Measurements from ENCODE around the gene MBOAT2.
"Not testable (repeated sequence)": the region's sequence is repeated elsewhere in the genome, so short reads cannot be mapped to it uniquely, and the experiment has no call there.

Gene MBOAT2

DNA sequence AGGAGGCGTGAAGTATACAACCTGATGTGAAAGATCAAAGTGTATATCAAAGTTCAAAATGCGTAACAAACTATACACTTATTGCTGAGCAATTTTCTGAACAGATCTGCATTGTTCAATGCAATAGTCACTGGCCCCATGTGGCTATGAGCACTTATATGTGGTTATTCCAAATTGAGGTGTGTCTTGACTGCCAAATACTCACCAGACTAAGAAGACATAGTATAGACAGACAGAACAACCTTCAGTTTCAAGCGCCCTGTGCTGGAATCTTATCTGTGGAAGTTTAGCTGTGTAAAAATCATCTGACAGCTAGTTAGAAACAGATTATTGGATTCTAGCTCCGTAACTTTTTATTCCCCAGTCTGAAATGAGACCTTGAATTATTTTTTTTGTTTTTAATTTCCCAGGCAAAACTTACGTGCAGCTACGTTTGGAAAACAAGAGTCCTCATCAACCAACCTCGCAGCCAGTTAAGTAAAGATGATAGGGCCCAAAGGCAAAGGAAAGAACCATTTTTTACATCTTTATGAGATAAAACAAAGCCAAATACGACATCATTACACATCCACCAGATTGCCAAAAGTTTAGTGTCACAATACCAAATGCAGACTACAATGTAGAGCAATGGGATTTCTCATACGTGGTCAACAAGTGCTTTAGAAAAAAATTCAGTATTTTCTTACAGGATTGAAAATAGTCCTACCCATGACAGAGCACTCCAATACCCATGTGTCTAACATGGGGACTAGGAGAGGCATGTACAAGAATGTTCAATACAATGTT lies 37.2 kb downstream of the MBOAT2 start:
- no peaks in the 10 kb centered on the region for H3K4me1 Mint-ChIP-seq (ENCODE audit: low read depth)
- H3K27ac Mint-ChIP-seq, result no peak overlapping the region
- H3K36me3 Mint-ChIP-seq (ENCODE audit: low read depth), result no peaks in the 10 kb centered on the region
- no peak for DNase-seq
- no peak overlapping the region for H3K4me3 Mint-ChIP-seq
- peaks cover 11% of the 10 kb centered on the region for H3K27me3 Mint-ChIP-seq
- H3K9me3 Mint-ChIP-seq, result peaks cover 7% of the 10 kb centered on the region

DNA sequence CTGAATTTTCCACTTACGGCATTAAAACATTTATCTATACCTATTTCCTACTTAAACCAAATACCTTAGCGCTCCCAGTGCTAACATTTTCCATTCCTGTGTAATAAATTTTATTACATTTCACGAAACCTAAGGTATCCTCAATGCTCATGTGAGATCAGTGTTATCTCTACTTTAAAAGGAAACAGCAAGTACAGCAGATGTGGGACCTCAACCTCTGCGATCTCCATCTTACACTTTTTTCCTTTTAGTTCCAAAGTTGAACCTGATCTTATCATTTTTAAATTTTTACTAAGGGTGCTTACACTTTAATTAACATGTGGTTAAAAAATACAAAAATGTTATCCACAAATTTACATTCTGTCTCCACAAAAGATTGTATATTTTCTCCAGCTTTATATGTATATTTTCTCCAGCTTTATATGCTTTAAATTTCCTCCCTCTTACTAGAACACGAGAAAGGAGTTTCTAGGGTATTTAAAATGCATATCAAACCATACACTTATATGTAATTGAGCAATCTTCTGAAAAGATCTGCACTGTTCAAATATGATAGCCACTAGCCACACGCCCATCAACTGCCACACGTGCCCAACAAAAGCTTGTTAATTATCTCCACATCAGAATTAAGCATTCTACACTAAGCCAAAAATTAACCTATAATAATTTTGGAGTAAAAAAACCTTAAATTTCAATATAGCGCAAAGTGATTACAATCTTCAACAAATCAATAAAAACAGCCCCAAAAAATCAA lies 38.1 kb downstream of the MBOAT2 start:
- no peak for DNase-seq
- Mint-ChIP-seq H3K27me3 (peaks cover 11% of the 10 kb centered on the region), H3K36me3 (ENCODE audit: low read depth) (no peaks in the 10 kb centered on the region), H3K9me3 (peaks cover 7% of the 10 kb centered on the region), H3K27ac (no peak overlapping the region), H3K4me1 (ENCODE audit: low read depth) (no peaks in the 10 kb centered on the region), H3K4me3 (no peak overlapping the region)

DNA sequence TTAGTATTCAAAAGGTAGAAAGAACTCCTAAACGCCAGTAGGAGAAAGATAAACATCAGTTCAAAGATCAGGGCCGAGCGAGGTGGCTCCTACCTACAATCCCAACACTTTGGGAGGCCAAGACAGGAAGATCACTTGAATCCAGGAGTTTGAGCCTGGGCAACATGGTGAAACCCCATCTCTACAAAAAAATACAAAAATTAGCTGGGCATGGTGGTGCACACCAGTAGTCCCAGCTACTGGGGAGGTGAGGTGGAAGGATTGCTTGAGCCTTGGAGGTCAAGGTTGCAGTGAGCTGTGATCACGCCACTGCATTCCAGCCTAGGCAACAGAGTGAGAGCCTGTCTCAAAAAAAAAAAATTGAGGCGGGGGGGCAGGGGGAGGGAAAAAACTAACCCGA lies 40.6 kb downstream of the MBOAT2 start:
- no peak overlapping the region for H3K4me3 Mint-ChIP-seq
- no peak for DNase-seq
- no peaks in the 10 kb centered on the region for H3K9me3 Mint-ChIP-seq
- no peaks in the 10 kb centered on the region for H3K4me1 Mint-ChIP-seq (ENCODE audit: low read depth)
- H3K27me3 Mint-ChIP-seq, result peaks cover 5% of the 10 kb centered on the region
- no peaks in the 10 kb centered on the region for H3K36me3 Mint-ChIP-seq (ENCODE audit: low read depth)
- H3K27ac Mint-ChIP-seq, result no peak overlapping the region

DNA sequence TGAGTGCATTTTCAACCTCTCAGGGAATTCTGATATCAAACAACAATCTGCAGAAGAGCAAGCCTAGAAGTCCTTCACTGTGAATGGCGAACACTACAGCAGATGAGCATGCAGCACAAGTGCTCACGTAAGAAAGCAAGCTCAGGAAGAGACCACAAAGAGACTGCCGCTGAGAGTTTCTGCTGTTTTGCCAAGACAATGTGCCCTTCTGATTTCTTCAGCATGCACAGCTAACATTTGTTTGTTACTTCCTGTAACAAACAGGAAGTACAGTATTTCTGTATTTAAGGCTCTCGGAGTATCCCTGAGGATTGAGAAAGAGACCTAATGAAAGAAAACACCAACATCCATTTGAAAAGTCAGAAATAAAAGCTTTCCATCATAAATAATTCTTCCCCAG lies 45.9 kb downstream of the MBOAT2 start:
- no peak for DNase-seq
- Mint-ChIP-seq H3K27ac (no peak overlapping the region), H3K9me3 (peaks cover 18% of the 10 kb centered on the region)

DNA sequence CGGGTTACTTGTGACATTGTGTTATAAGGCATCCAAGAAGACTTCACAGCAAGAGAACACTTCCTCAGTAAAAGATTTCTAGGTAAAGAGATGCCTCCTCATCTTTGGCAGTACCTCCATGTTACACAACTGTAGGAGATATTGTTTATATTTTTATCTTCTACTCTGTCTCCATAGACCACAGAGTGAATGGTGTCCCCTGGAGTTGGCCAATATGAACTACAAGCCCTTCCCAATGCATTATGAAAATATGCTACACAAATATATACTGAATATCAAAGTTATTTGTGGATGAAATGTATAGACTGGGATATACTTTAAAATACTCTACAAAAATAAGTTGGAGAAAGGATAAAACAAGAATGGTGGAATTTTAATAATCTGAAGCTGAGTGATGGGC lies 46.7 kb downstream of the MBOAT2 start:
- peaks cover 3% of the 10 kb centered on the region for H3K36me3 Mint-ChIP-seq (ENCODE audit: low read depth)
- DNase-seq, result no peak
- no peak overlapping the region for H3K27ac Mint-ChIP-seq
- H3K27me3 Mint-ChIP-seq, result peaks cover 13% of the 10 kb centered on the region
- H3K9me3 Mint-ChIP-seq, result peaks cover 25% of the 10 kb centered on the region
- H3K4me1 Mint-ChIP-seq (ENCODE audit: low read depth), result no peaks in the 10 kb centered on the region
- H3K4me3 Mint-ChIP-seq, result no peak overlapping the region

More for the DNA sequence above, 45.9 kb downstream of the MBOAT2 start:
- Mint-ChIP-seq H3K27me3 (peaks cover 5% of the 10 kb centered on the region), H3K4me1 (ENCODE audit: low read depth) (no peaks in the 10 kb centered on the region), H3K36me3 (ENCODE audit: low read depth) (peaks cover 3% of the 10 kb centered on the region), H3K4me3 (no peak overlapping the region)

DNA sequence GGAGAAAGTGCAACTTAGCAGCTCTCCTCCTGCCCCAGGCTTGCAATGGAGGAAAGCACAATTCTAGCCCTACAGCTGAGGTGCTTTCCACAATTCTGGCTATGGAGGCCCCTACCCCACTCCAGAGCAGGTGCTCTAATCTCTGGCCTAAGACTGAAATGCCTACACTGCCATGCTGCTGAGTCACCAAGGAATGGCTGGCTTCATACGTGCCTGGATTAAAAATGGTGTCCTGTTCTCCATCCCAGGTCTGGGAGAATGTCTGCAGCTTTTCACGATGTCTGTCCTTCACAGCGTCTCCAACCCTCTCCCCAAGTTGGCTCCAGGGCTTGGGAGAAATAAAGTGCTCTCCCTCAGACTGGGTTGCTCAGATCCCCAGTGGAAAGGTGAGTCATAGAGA lies 48.5 kb downstream of the MBOAT2 start:
- Mint-ChIP-seq H3K36me3 (ENCODE audit: low read depth) (peaks cover 3% of the 10 kb centered on the region), H3K9me3 (peaks cover 29% of the 10 kb centered on the region), H3K4me1 (ENCODE audit: low read depth) (no peaks in the 10 kb centered on the region), H3K27me3 (peaks cover 18% of the 10 kb centered on the region), H3K27ac (no peak overlapping the region), H3K4me3 (no peak overlapping the region)
- no peak for DNase-seq

DNA sequence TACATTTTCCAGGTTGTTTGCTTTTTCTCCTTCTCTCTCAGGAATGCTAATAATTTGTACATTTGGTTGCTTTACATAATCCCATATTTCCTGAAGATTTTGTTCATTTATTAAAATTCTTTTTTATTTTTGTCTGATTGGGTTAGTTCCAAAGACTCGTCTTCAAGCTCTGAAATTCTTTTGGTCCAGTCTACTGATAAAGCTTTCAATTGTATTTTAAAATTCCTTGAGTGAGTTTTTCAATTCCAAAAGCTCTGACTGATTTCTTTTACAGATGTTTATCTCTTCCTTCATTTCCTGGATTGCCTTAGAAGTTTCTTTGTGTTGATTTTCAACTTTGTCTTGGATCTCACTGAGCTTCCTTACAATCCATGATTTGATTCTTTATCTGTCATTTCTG lies 50.0 kb downstream of the MBOAT2 start:
- H3K27me3 Mint-ChIP-seq, result peaks cover 20% of the 10 kb centered on the region
- H3K36me3 Mint-ChIP-seq (ENCODE audit: low read depth), result peaks cover 3% of the 10 kb centered on the region
- H3K4me3 Mint-ChIP-seq, result no peak overlapping the region
- H3K4me1 Mint-ChIP-seq (ENCODE audit: low read depth), result no peaks in the 10 kb centered on the region
- no peak overlapping the region for H3K27ac Mint-ChIP-seq
- no peak for DNase-seq
- peaks cover 29% of the 10 kb centered on the region for H3K9me3 Mint-ChIP-seq

DNA sequence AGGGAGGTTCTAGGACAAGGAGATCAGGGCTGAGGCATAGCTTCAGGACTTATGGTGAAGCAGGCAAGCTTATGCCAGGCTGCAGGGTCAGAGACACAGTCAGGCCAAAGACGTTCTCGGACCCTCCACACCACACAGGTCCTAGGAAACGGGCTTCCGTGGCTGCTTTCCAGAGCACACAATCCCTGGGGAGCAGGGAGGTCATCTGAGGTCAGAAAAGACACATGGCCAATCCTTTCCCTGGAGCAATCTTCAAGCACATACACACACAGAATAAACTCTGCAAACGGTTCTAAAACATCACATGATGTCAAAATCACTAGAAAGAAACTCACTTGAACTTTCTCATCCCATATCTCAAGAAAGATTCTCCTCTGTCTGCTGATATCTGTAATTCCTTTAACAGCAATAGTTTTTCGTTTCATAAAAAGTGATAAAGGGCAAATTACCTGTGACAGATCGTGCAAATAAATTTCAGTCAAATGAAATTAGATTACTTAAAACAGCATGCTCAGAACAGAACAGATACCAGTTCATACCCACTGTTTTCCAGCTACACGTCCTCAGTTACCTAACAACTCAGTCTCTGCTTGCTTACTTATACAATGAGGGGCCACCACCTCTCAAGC lies 63.9 kb downstream of the MBOAT2 start:
- Mint-ChIP-seq H3K36me3 (ENCODE audit: low read depth) (no peaks in the 10 kb centered on the region), H3K4me3 (no peak overlapping the region), H3K27me3 (no peaks in the 10 kb centered on the region), H3K4me1 (ENCODE audit: low read depth) (no peaks in the 10 kb centered on the region), H3K27ac (no peak overlapping the region), H3K9me3 (no peaks in the 10 kb centered on the region)
- DNase-seq, result no peak

DNA sequence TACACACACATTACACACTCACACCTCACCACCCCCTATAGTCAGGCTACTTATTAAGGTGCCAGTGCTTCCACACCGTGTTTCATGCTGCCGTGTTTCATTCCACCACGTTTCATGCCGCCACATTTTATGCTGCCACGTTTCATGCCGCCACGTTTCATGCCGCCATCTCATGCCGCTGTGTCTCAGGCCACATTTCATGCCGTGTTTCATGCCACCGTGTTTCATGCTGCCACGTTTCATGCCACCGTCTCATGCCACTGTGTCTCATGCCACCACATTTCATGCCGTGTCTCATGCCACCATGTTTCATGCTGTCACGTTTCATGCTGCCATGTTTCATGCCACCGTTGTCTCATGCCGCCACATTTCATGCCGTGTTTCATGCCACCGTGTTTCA lies 65.1 kb downstream of the MBOAT2 start:
- Mint-ChIP-seq H3K4me3 (no peak overlapping the region), H3K4me1 (ENCODE audit: low read depth) (no peaks in the 10 kb centered on the region), H3K9me3 (no peaks in the 10 kb centered on the region), H3K27me3 (no peaks in the 10 kb centered on the region), H3K36me3 (ENCODE audit: low read depth) (no peaks in the 10 kb centered on the region), H3K27ac (no peak overlapping the region)
- no peak for DNase-seq

DNA sequence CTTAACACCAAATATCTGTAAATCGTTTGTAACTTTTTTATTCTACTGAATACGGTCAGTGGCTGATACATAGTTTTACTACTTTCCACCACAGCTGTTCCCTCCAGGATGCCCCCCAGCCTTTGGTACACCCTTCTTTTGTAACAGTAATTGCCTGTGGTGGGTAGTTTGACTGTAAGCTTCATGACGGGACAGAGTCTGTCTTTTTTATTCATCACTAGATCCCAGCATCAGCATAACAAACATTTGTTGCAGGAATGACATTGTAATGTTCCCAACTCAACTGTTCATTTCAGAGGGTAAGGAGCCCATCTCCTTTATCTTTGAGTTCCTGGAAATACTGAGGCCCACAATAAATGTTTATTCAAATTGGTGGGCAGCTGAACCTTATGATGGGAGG lies 67.5 kb downstream of the MBOAT2 start:
- H3K9me3 Mint-ChIP-seq, result no peaks in the 10 kb centered on the region
- H3K27ac Mint-ChIP-seq, result no peak overlapping the region
- no peak for DNase-seq
- H3K4me1 Mint-ChIP-seq (ENCODE audit: low read depth), result no peaks in the 10 kb centered on the region
- peaks cover 4% of the 10 kb centered on the region for H3K27me3 Mint-ChIP-seq
- no peak overlapping the region for H3K4me3 Mint-ChIP-seq
- no peaks in the 10 kb centered on the region for H3K36me3 Mint-ChIP-seq (ENCODE audit: low read depth)

DNA sequence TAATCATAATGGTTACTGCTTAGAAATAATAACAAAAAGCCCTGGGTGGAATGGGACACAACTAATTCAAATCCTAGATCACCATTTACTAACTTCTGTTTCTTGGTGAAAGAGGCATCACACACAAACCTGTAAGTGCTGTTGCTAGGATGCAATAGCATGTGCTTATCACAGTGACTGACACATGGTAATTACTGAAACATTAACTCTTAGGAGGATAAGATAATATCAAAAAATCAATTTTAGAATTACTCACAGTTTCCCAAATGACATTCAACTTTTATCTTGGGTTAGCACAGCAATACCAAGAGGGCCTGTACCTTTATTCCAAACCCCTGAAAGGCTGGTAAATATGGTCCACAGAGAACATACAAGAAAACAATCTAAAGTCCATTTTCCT lies 69.1 kb downstream of the MBOAT2 start:
- DNase-seq, result no peak
- no peaks in the 10 kb centered on the region for H3K9me3 Mint-ChIP-seq
- H3K4me1 Mint-ChIP-seq (ENCODE audit: low read depth), result no peaks in the 10 kb centered on the region
- H3K27me3 Mint-ChIP-seq, result peaks cover 6% of the 10 kb centered on the region
- H3K36me3 Mint-ChIP-seq (ENCODE audit: low read depth), result no peaks in the 10 kb centered on the region
- H3K4me3 Mint-ChIP-seq, result no peak overlapping the region
- H3K27ac Mint-ChIP-seq, result no peak overlapping the region

DNA sequence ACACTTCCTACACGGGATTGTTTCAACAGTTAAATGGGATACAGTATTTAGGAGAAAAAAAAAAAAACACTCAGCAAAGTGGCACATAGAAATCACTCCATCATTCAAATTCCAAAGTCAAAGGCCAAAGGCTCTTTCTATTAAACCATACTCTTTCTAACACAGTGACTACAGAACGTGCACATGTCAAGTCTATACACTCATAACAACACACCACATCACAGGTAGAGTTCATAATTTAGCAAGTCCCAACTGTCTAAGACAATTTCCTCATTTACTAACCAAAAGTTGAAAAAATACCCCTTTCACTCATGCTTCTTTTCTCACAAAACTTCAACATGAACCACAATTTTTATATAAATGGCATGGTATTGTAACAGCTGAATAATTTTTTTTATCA lies 70.8 kb downstream of the MBOAT2 start:
- no peak overlapping the region for H3K4me3 Mint-ChIP-seq
- H3K36me3 Mint-ChIP-seq (ENCODE audit: low read depth), result no peaks in the 10 kb centered on the region
- no peak for DNase-seq
- peaks cover 6% of the 10 kb centered on the region for H3K27me3 Mint-ChIP-seq
- no peaks in the 10 kb centered on the region for H3K4me1 Mint-ChIP-seq (ENCODE audit: low read depth)
- H3K9me3 Mint-ChIP-seq, result no peaks in the 10 kb centered on the region
- no peak overlapping the region for H3K27ac Mint-ChIP-seq

DNA sequence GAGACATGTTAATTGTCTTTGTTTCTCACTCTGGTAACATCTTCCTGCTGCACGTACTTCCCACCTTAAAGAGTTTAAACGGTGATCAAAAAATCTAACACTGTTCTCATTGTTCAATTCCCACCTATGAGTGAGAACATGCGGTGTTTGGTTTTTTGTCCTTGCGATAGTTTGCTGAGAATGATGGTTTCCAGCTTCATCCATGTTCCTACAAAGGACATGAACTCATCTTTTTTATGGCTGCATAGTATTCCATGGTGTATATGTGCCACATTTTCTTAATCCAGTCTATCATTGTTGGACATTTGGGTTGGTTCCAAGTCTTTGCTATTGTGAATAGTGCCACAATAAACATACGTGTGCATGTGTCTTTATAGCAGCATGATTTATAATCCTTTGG lies 73.3 kb downstream of the MBOAT2 start:
- not testable (repeated sequence) for H3K4me1 Mint-ChIP-seq (ENCODE audit: low read depth); DNase-seq; H3K4me3 Mint-ChIP-seq; H3K36me3 Mint-ChIP-seq (ENCODE audit: low read depth); H3K9me3 Mint-ChIP-seq; H3K27ac Mint-ChIP-seq; H3K27me3 Mint-ChIP-seq

DNA sequence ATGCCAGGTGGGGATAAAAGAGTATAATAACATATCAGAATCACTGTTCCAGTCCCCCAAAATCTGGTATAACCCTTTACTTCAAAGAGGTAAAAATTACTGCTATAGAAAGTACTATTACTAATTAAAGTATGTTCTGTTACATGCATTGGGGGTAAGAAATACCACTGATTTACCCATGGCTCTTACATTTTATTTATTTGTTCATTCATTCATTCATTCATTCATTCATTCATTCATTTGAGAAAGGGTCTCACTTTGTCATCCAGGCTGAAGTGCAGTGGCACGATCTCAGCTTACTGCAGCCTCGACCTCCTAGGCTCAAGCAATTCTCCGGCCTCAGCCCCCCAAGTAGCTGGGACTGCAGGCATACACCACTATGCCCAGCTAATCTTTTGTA lies 74.4 kb downstream of the MBOAT2 start:
- H3K4me3 Mint-ChIP-seq, result no peak overlapping the region
- no peak for DNase-seq
- peaks cover 6% of the 10 kb centered on the region for H3K27me3 Mint-ChIP-seq
- H3K9me3 Mint-ChIP-seq, result no peaks in the 10 kb centered on the region
- H3K27ac Mint-ChIP-seq, result no peak overlapping the region
- H3K36me3 Mint-ChIP-seq (ENCODE audit: low read depth), result no peaks in the 10 kb centered on the region
- no peaks in the 10 kb centered on the region for H3K4me1 Mint-ChIP-seq (ENCODE audit: low read depth)
